ENCODE results near the gene FBXL3. TPM values are rescaled to one million over a fixed set of nuclear protein-coding genes. Genes with fewer than 3 reads are reported as not detected.

Gene FBXL3
- total and polyA plus RNA-seq, 2 experiments from 2014 or later = 5.0 to 14.6 TPM

- no peaks in the 10 kb centered on the region for H3K79me2 ChIP-seq (replicated peaks; ENCODE audit: insufficient read depth)
- H3F3A ChIP-seq (replicated peaks; ENCODE audit: low read depth) = no peaks in the 10 kb centered on the region
- ATAC-seq = no peak
- H3K4me2 ChIP-seq = no peak overlapping the region
- peaks cover 6% of the 10 kb centered on the region; the same call in 1 of the 2 replicates for H3K9me2 ChIP-seq (ENCODE audit: insufficient read depth)
- no peak overlapping the region for H2AFZ ChIP-seq
- DNase-seq (ENCODE audit: low spot score) = no peak
- Mint-ChIP-seq H3K27me3 (ENCODE audit: insufficient read depth, low read depth, poor library complexity) (peaks cover 2% of the 10 kb centered on the region), H3K4me3 (no peak overlapping the region), H3K4me1 (peaks cover 12% of the 10 kb centered on the region; the same call in 1 of the 3 replicates), H3K9me3 (no peaks in the 10 kb centered on the region), H3K36me3 (ENCODE audit: low read depth) (no peaks in the 10 kb centered on the region), H3K27ac (no peak overlapping the region)
- no peaks in the 10 kb centered on the region for H4K20me1 ChIP-seq (replicated peaks; ENCODE audit: insufficient read depth)
- H3K27me3 ChIP-seq (ENCODE audit: insufficient read depth) = no peaks in the 10 kb centered on the region
- H3K4me3 ChIP-seq = no peak overlapping the region
- TF ChIP-seq CTCF (conservative IDR thresholded peaks at IDR 0.05; ENCODE audit: low read depth in 2 of 2) = no peak
- TF ChIP-seq NANOG (IDR thresholded peaks at IDR 0.05; ENCODE audit: borderline replicate concordance) = no peak
- TF ChIP-seq ETS1 (IDR thresholded peaks at IDR 0.05) = no peak
- TF ChIP-seq ZNF331 (CRISPR knock-in tag; IDR thresholded peaks at IDR 0.05; ENCODE audit: low read depth) = no peak
- no peak for TF ChIP-seq EZH2 (IDR thresholded peaks at IDR 0.05; ENCODE audit: low read depth, unreplicated experiment)
- no peak overlapping the region for H3K27ac ChIP-seq (ENCODE audit: low read depth)
- H3K4me1 ChIP-seq (ENCODE audit: insufficient read depth) = no peaks in the 10 kb centered on the region; the same call in 1 of the 2 replicates
- no peaks in the 10 kb centered on the region for H3K36me3 ChIP-seq (ENCODE audit: insufficient read depth)
These were observed 50.5 kb downstream of the FBXL3 start for GRCh38 chr13:76976490-76976889.

- no peak overlapping the region for H2AFZ ChIP-seq
- H3K27ac ChIP-seq (ENCODE audit: low read depth) = no peak overlapping the region
- no peak overlapping the region for H3K4me3 Mint-ChIP-seq
These were observed 51.1 kb downstream of the FBXL3 start for GRCh38 chr13:76975863-76976262.

More at GRCh38 chr13:76975863-76976262, 51.1 kb downstream of the FBXL3 start:
- Mint-ChIP-seq H3K9me3 (no peaks in the 10 kb centered on the region), H3K27ac (no peak overlapping the region), H3K4me1 (peaks cover 12% of the 10 kb centered on the region; the same call in 1 of the 3 replicates), H3K36me3 (ENCODE audit: low read depth) (no peaks in the 10 kb centered on the region), H3K27me3 (ENCODE audit: insufficient read depth, low read depth, poor library complexity) (peaks cover 2% of the 10 kb centered on the region)
- no peaks in the 10 kb centered on the region; the same call in 1 of the 2 replicates for H3K4me1 ChIP-seq (ENCODE audit: insufficient read depth)
- no peaks in the 10 kb centered on the region for H3K36me3 ChIP-seq (ENCODE audit: insufficient read depth)
- no peak overlapping the region for H3K4me2 ChIP-seq
- ATAC-seq = no peak
- no peaks in the 10 kb centered on the region for H3K79me2 ChIP-seq (replicated peaks; ENCODE audit: insufficient read depth)
- H3F3A ChIP-seq (replicated peaks; ENCODE audit: low read depth) = no peaks in the 10 kb centered on the region
- peaks cover 6% of the 10 kb centered on the region; the same call in 1 of the 2 replicates for H3K9me2 ChIP-seq (ENCODE audit: insufficient read depth)
- H4K20me1 ChIP-seq (replicated peaks; ENCODE audit: insufficient read depth) = no peaks in the 10 kb centered on the region
- no peaks in the 10 kb centered on the region for H3K27me3 ChIP-seq (ENCODE audit: insufficient read depth)
- TF ChIP-seq CTCF (conservative IDR thresholded peaks at IDR 0.05; ENCODE audit: low read depth in 2 of 2) = no peak
- TF ChIP-seq STAT1 (IDR thresholded peaks at IDR 0.05; ENCODE audit: unreplicated experiment) = no peak
- TF ChIP-seq POLR2AphosphoS5 (IDR thresholded peaks at IDR 0.05; ENCODE audit: low read depth) = no peak
- no peak for TF ChIP-seq EZH2 (IDR thresholded peaks at IDR 0.05; ENCODE audit: low read depth, unreplicated experiment)
- TF ChIP-seq REST (IDR thresholded peaks at IDR 0.05; ENCODE audit: unreplicated experiment) = no peak
- DNase-seq (ENCODE audit: low spot score) = no peak
- no peak overlapping the region for H3K4me3 ChIP-seq
